ENCODE results near the gene CMIP. TPM values are rescaled to one million over a fixed set of nuclear protein-coding genes. Genes with fewer than 3 reads are reported as not detected.

Gene CMIP
- total RNA-seq, 1 experiment from 2014 or later = 25.7 TPM

GRCh38 chr16:81463296-81463890 lies 18.8 kb downstream of the CMIP start:
- CTCF ChIA-PET = interaction anchor here (0.5 kb wide), 1 partner anchor 113 kb away, joined by 4 read pairs; no protein-coding TSS in a partner anchor
- Histone ChIP-seq H2AFZ (ENCODE audit: low read length) (no peak overlapping the region), H3K36me3 (ENCODE audit: low read depth, low read length) (peaks cover 11% of the 10 kb centered on the region), H3K79me2 (ENCODE audit: low read length) (peaks cover 100% of the 10 kb centered on the region), H3K9ac (ENCODE audit: low read length) (no peak overlapping the region), H3K4me2 (ENCODE audit: low read length) (no peak overlapping the region), H3K9me2 (replicated peaks; ENCODE audit: low read length) (no peaks in the 10 kb centered on the region), H3K9me3 (ENCODE audit: low read length) (no peaks in the 10 kb centered on the region), H3K4me3 (ENCODE audit: low read length) (no peak overlapping the region), H3F3A (ENCODE audit: low read length, unreplicated experiment) (no peaks in the 10 kb centered on the region), H4K20me1 (ENCODE audit: low read length) (peaks cover 71% of the 10 kb centered on the region), H3K27me3 (ENCODE audit: low read length) (no peaks in the 10 kb centered on the region), H3K4me1 (ENCODE audit: insufficient read depth, low read length) (no peaks in the 10 kb centered on the region), H3K27ac (ENCODE audit: low read length) (no peak overlapping the region)
- TF ChIP-seq EZH2phosphoT487 (IDR thresholded peaks at IDR 0.05; ENCODE audit: borderline replicate concordance, low read length) = no peak
- no peak for TF ChIP-seq CTCF (conservative IDR thresholded peaks at IDR 0.05; ENCODE audit: low read depth, low read length)
- no peak for TF ChIP-seq EZH2 (IDR thresholded peaks at IDR 0.05; ENCODE audit: low read length, unreplicated experiment)
- intact Hi-C loops (cut with micrococcal nuclease) = no loop called here
- no peak for DNase-seq
- no peak for ATAC-seq
- POLR2A ChIA-PET (ENCODE audit: unreplicated experiment) = no interaction called here
- no TSS peak for BruUV-seq (replicated peaks)

- ATAC-seq (no peak), DNase-seq (no peak)
- Histone ChIP-seq H3K4me2 (ENCODE audit: low read length) (no peak overlapping the region), H3K36me3 (ENCODE audit: low read depth, low read length) (peaks cover 11% of the 10 kb centered on the region), H2AFZ (ENCODE audit: low read length) (no peak overlapping the region), H3K4me1 (ENCODE audit: insufficient read depth, low read length) (no peaks in the 10 kb centered on the region), H3K9ac (ENCODE audit: low read length) (no peak overlapping the region), H3K79me2 (ENCODE audit: low read length) (peaks cover 100% of the 10 kb centered on the region), H3K27ac (ENCODE audit: low read length) (no peak overlapping the region), H3K4me3 (ENCODE audit: low read length) (no peak overlapping the region), H3F3A (ENCODE audit: low read length, unreplicated experiment) (no peaks in the 10 kb centered on the region), H3K9me3 (ENCODE audit: low read length) (no peaks in the 10 kb centered on the region), H4K20me1 (ENCODE audit: low read length) (peaks cover 71% of the 10 kb centered on the region), H3K27me3 (ENCODE audit: low read length) (no peaks in the 10 kb centered on the region), H3K9me2 (replicated peaks; ENCODE audit: low read length) (no peaks in the 10 kb centered on the region)
- no TSS peak for BruUV-seq (replicated peaks)
- TF ChIP-seq EZH2 (IDR thresholded peaks at IDR 0.05; ENCODE audit: low read length, unreplicated experiment) = no peak
- TF ChIP-seq EZH2phosphoT487 (IDR thresholded peaks at IDR 0.05; ENCODE audit: borderline replicate concordance, low read length) = no peak
- no peak for TF ChIP-seq CTCF (conservative IDR thresholded peaks at IDR 0.05; ENCODE audit: low read depth, low read length)
- POLR2A ChIA-PET (ENCODE audit: unreplicated experiment) = no interaction called here
- intact Hi-C loops (cut with micrococcal nuclease) = no loop called here
- CTCF ChIA-PET = no interaction called here
Measured at GRCh38 chr16:81464279-81464678, 19.7 kb downstream of the CMIP start.

- CTCF ChIA-PET = no interaction called here
Measured at GRCh38 chr16:81465375-81465943, 20.9 kb downstream of the CMIP start.

More at GRCh38 chr16:81465375-81465943, 20.9 kb downstream of the CMIP start:
- H4K20me1 ChIP-seq (ENCODE audit: low read length) = peaks cover 79% of the 10 kb centered on the region
- H3K4me2 ChIP-seq (ENCODE audit: low read length) = no peak overlapping the region
- BruUV-seq (replicated peaks) = no TSS peak
- POLR2A ChIA-PET (ENCODE audit: unreplicated experiment) = no interaction called here
- H3K9ac ChIP-seq (ENCODE audit: low read length) = no peak overlapping the region
- ATAC-seq (no peak), DNase-seq (no peak)
- H2AFZ ChIP-seq (ENCODE audit: low read length) = no peak overlapping the region
- intact Hi-C loops (cut with micrococcal nuclease) = no loop called here
- no peaks in the 10 kb centered on the region for H3K9me2 ChIP-seq (replicated peaks; ENCODE audit: low read length)
- H3K4me3 ChIP-seq (ENCODE audit: low read length) = no peak overlapping the region
- H3F3A ChIP-seq (ENCODE audit: low read length, unreplicated experiment) = no peaks in the 10 kb centered on the region
- no peaks in the 10 kb centered on the region for H3K4me1 ChIP-seq (ENCODE audit: insufficient read depth, low read length)
- peaks cover 100% of the 10 kb centered on the region for H3K79me2 ChIP-seq (ENCODE audit: low read length)
- no peak for TF ChIP-seq EZH2phosphoT487 (IDR thresholded peaks at IDR 0.05; ENCODE audit: borderline replicate concordance, low read length)
- no peak for TF ChIP-seq CTCF (conservative IDR thresholded peaks at IDR 0.05; ENCODE audit: low read depth, low read length)
- no peak for TF ChIP-seq EZH2 (IDR thresholded peaks at IDR 0.05; ENCODE audit: low read length, unreplicated experiment)
- H3K27me3 ChIP-seq (ENCODE audit: low read length) = no peaks in the 10 kb centered on the region
- no peak overlapping the region for H3K27ac ChIP-seq (ENCODE audit: low read length)
- H3K9me3 ChIP-seq (ENCODE audit: low read length) = no peaks in the 10 kb centered on the region
- peaks cover 11% of the 10 kb centered on the region; the same call in 1 of the 2 replicates for H3K36me3 ChIP-seq (ENCODE audit: low read depth, low read length)
